Keratinocyte (primary cell): Measurements from ENCODE around the gene SP7. TPM values are rescaled to one million over a fixed set of nuclear protein-coding genes. Genes with fewer than 3 reads are reported as not detected.
"Not testable (repeated sequence)": the region's sequence is repeated elsewhere in the genome, so short reads cannot be mapped to it uniquely, and the experiment has no call there.

Source experiments
- DNase-seq: peaks from one replicate; pipeline ENCODE4 v3.0.0-alpha.2; 2011; ENCODE audit warnings: low read depth, missing footprints, low spot score
- FAIRE-seq: peaks from 2 replicates; lab custom pipeline; 2011; peaks lifted over from hg19 to GRCh38; lab: Jason Lieb, UNC
- H2AFZ ChIP-seq: 2 replicates; pipeline ENCODE4 v1.6.0; 2012; ENCODE audit warnings: low read length, control low read depth, inconsistent platforms; ENCODE audit not compliant: control insufficient read depth
- H3K27ac ChIP-seq: 2 replicates; pipeline ENCODE4 v1.5.1; 2011; ENCODE audit warnings: low read length; ENCODE audit not compliant: control insufficient read depth, insufficient read depth
- H3K27me3 ChIP-seq: 3 replicates; pipeline ENCODE4 v1.6.0; 2011; ENCODE audit warnings: low read length; ENCODE audit not compliant: control insufficient read depth, insufficient read depth; ENCODE audit errors: extremely low read depth
- H3K36me3 ChIP-seq, 2 experiments: 2 replicates in 1 of 2; 3 replicates in 1 of 2; pipeline ENCODE4 v1.5.1; 2011; ENCODE audit warnings: low read length in 2 of 2, mild to moderate bottlenecking in 1 of 2; ENCODE audit not compliant: control insufficient read depth in 2 of 2, insufficient read depth in 2 of 2; ENCODE audit errors: extremely low read depth in 1 of 2
- H3K4me1 ChIP-seq: 3 replicates; pipeline ENCODE4 v1.5.1; 2011; ENCODE audit warnings: low read length; ENCODE audit not compliant: control insufficient read depth, insufficient read depth; ENCODE audit errors: extremely low read depth
- H3K4me2 ChIP-seq: 3 replicates; pipeline ENCODE4 v1.6.0; 2011; ENCODE audit warnings: low read depth, low read length; ENCODE audit not compliant: control insufficient read depth, insufficient read depth; ENCODE audit errors: extremely low read depth
- H3K4me3 ChIP-seq, 3 experiments: fragments of 200-600 bp in 1 of 3; sonication (generic) in 1 of 3; 2 replicates in 2 of 3; 3 replicates in 1 of 3; pipeline ENCODE4 v1.5.1; 2011 to 2016; ENCODE audit warnings: low read length in 3 of 3, mild to moderate bottlenecking in 3 of 3, control low read depth in 2 of 3, inconsistent platforms in 1 of 3, low read depth in 1 of 3, mixed read lengths in 1 of 3, mixed run types in 1 of 3, moderate library complexity in 1 of 3; ENCODE audit not compliant: control insufficient read depth in 2 of 3, insufficient read depth in 2 of 3; ENCODE audit errors: extremely low read depth in 1 of 3
- H3K79me2 ChIP-seq: 2 replicates; pipeline ENCODE4 v1.6.0; 2012; ENCODE audit warnings: low read length; ENCODE audit not compliant: control insufficient read depth, insufficient read depth
- H3K9ac ChIP-seq: 3 replicates; pipeline ENCODE4 v1.6.0; 2011; ENCODE audit warnings: low read length; ENCODE audit not compliant: control insufficient read depth, insufficient read depth; ENCODE audit errors: extremely low read depth
- H3K9me1 ChIP-seq: 3 replicates; pipeline ENCODE4 v1.6.0; 2011; ENCODE audit warnings: low read length; ENCODE audit not compliant: control insufficient read depth, insufficient read depth; ENCODE audit errors: extremely low read depth
- H3K9me3 ChIP-seq: 2 replicates; pipeline ENCODE4 v1.5.1; 2012; ENCODE audit warnings: low read depth, low read length; ENCODE audit not compliant: control insufficient read depth
- H4K20me1 ChIP-seq: 3 replicates; pipeline ENCODE4 v1.6.0; 2011; ENCODE audit warnings: low read length; ENCODE audit not compliant: control insufficient read depth, insufficient read depth; ENCODE audit errors: extremely low read depth
- EZH2 ChIP-seq: IDR thresholded peaks from one replicate; pipeline ENCODE4 v1.6.1; 2012; ENCODE audit warnings: inconsistent platforms, mild to moderate bottlenecking, low read length, moderate library complexity
- dilution Hi-C: fragments of 300-500 bp; cut with MboI; formaldehyde crosslinking; loops from one replicate; pipeline ENCODE4 v1.7.0; 2020; ENCODE audit warnings: low sequenced_read_pairs; ENCODE audit not compliant: extremely low pct_ligation_motif_present
- polyA plus RNA-seq, 5 experiments: library from polyadenylated mRNA; depleted of rRNA in 3 of 5; stranded (reverse) in 3 of 5; stranded (forward) in 1 of 5; unstranded in 1 of 5; fragments of >200 nt; gene quantifications; 1 replicate in 1 of 5; 2 replicates in 3 of 5; 3 replicates in 1 of 5; pipeline versions ENCODE4 v1.2.1 to v1.2.3, GENCODE V29; 2011 to 2012; ENCODE audit warnings: missing spikeins in 2 of 5, low read depth in 1 of 5, low replicate concordance in 1 of 5
- TF ChIP-seq, protein P1 (sequence below), 3 experiments: IDR thresholded peaks in 1 of 3; conservative IDR thresholded peaks in 1 of 3; optimal IDR thresholded peaks in 1 of 3; 2 replicates in 2 of 3; 3 replicates in 1 of 3; pipeline versions ENCODE3 to v1.5.1; 2011; ENCODE audit warnings: low read length in 3 of 3, mild to moderate bottlenecking in 3 of 3, moderate library complexity in 2 of 3, control low read depth in 1 of 3, inconsistent platforms in 1 of 3; ENCODE audit not compliant: insufficient read depth in 2 of 3; ENCODE audit errors: extremely low read depth in 1 of 3

The SP7 gene
- polyA plus RNA-seq, 1 donor (not counting 4 experiments of a cell fraction or from before 2014, with no cell fraction given) = not detected

GRCh38 chr12:53299101-53299453, 37.1 kb downstream of the SP7 start:
- dilution Hi-C loops = no loop called here
- H3K36me3 ChIP-seq = peaks cover 15 to 28% of the 10 kb centered on the region in 2 experiments
- TF ChIP-seq, protein P1, sequence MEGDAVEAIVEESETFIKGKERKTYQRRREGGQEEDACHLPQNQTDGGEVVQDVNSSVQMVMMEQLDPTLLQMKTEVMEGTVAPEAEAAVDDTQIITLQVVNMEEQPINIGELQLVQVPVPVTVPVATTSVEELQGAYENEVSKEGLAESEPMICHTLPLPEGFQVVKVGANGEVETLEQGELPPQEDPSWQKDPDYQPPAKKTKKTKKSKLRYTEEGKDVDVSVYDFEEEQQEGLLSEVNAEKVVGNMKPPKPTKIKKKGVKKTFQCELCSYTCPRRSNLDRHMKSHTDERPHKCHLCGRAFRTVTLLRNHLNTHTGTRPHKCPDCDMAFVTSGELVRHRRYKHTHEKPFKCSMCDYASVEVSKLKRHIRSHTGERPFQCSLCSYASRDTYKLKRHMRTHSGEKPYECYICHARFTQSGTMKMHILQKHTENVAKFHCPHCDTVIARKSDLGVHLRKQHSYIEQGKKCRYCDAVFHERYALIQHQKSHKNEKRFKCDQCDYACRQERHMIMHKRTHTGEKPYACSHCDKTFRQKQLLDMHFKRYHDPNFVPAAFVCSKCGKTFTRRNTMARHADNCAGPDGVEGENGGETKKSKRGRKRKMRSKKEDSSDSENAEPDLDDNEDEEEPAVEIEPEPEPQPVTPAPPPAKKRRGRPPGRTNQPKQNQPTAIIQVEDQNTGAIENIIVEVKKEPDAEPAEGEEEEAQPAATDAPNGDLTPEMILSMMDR (optimal IDR thresholded peaks at IDR 0.05 in 1 of 3, IDR thresholded peaks at IDR 0.05 in 1 of 3, conservative IDR thresholded peaks at IDR 0.05 in 1 of 3; ENCODE audit: extremely low read depth in 1 of 3, insufficient read depth in 2 of 3, low read length in 3 of 3) = no peak
- TF ChIP-seq EZH2 = no peak
- H4K20me1 ChIP-seq = no peaks in the 10 kb centered on the region
- peak overlapping the region; percentile 85 for H3K27ac ChIP-seq
- H3K4me3 ChIP-seq = peak overlapping the region; percentile 70 to 97 (median 91)
- peaks cover 26% of the 10 kb centered on the region for H3K4me1 ChIP-seq
- H3K79me2 ChIP-seq = peaks cover 45% of the 10 kb centered on the region
- H3K9me3 ChIP-seq = no peaks in the 10 kb centered on the region
- peak overlapping the region; percentile 88 for H3K9ac ChIP-seq
- DNase-seq (no peak), FAIRE-seq (no peak)
- H3K9me1 ChIP-seq = peaks cover 2% of the 10 kb centered on the region
- no peak overlapping the region for H2AFZ ChIP-seq
- no peaks in the 10 kb centered on the region for H3K27me3 ChIP-seq
- H3K4me2 ChIP-seq = peak overlapping the region; percentile 97

GRCh38 chr12:53298164-53298563, 38.0 kb downstream of the SP7 start:
- dilution Hi-C loops = no loop called here
- H3K27ac ChIP-seq = no peak overlapping the region
- no peaks in the 10 kb centered on the region for H4K20me1 ChIP-seq
- DNase-seq (no peak), FAIRE-seq (no peak)
- H3K36me3 ChIP-seq = peaks cover 11 to 25% of the 10 kb centered on the region in 2 experiments
- H3K9me3 ChIP-seq = no peaks in the 10 kb centered on the region
- no peak overlapping the region for H3K4me2 ChIP-seq
- peaks cover 2% of the 10 kb centered on the region for H3K9me1 ChIP-seq
- no peaks in the 10 kb centered on the region for H3K27me3 ChIP-seq
- H3K79me2 ChIP-seq = peaks cover 44% of the 10 kb centered on the region
- no peak overlapping the region for H2AFZ ChIP-seq
- TF ChIP-seq EZH2 = no peak
- TF ChIP-seq, protein P1 (optimal IDR thresholded peaks at IDR 0.05 in 1 of 3, IDR thresholded peaks at IDR 0.05 in 1 of 3, conservative IDR thresholded peaks at IDR 0.05 in 1 of 3; ENCODE audit: extremely low read depth in 1 of 3, insufficient read depth in 2 of 3, low read length in 3 of 3) = no peak
- peaks cover 26% of the 10 kb centered on the region for H3K4me1 ChIP-seq
- H3K9ac ChIP-seq = no peak overlapping the region
- H3K4me3 ChIP-seq = no peak overlapping the region

GRCh38 chr12:53297106-53297505, 39.0 kb downstream of the SP7 start:
- H3K9me1 ChIP-seq, dilution Hi-C loops, DNase-seq, H3K27me3 ChIP-seq, H3K27ac ChIP-seq, H4K20me1 ChIP-seq, H3K4me2 ChIP-seq, H3K9ac ChIP-seq, FAIRE-seq, H3K4me3 ChIP-seq, H3K9me3 ChIP-seq, H2AFZ ChIP-seq: not testable (repeated sequence)
- peaks cover 26% of the 10 kb centered on the region for H3K4me1 ChIP-seq
- peaks cover 7 to 24% of the 10 kb centered on the region in 2 experiments for H3K36me3 ChIP-seq
- peaks cover 38% of the 10 kb centered on the region for H3K79me2 ChIP-seq
